ENCODE data around the gene SFXN1. TPM values are rescaled to one million over a fixed set of nuclear protein-coding genes. Genes with fewer than 3 reads are reported as not detected.
"Not testable (repeated sequence)": the region's sequence is repeated elsewhere in the genome, so short reads cannot be mapped to it uniquely, and the experiment has no call there.

Gene SFXN1
- polyA plus RNA-seq, 1 donor = 35.2 TPM

DNA sequence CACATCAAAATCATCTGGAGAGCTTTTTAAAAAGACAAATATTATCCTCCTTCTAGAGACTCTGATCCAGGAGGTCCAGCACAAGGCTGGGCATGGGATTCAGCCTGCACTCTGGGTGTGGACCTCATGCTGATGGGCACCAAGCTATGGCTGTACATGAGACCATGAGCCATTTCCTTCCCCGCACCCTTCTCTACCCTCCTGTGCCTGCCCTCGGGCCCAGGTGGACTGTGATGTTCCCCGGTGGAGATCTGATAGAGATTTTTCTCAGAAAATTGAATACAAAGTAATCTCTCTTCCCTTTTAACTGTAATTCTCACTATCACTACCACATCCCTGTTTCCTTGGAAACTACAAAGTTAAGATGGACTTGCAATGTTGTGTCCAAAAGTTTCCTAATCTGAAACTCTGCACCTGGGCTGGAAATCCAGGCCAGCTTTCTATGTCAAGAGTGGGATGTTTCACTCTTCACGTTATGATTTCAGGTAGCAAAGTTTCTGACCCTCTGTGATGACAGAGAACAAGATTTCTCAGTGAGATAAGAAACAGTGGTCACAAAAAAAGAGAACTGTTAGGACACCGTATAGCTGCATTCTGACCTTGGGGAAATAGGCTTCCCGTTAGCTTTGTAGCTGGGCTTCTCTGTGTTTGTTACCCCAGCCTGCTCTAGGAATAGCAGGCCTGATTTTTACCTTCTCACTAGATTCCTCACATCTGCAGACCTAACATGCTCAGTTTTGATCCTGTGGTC is 11.5 kb downstream of the SFXN1 start:
- Histone ChIP-seq H3K9me3 (ENCODE audit: control insufficient read depth, low read depth, low read length) (no peaks in the 10 kb centered on the region), H3K36me3 (ENCODE audit: control insufficient read depth, insufficient read depth, low read length) (peaks cover 32% of the 10 kb centered on the region), H3K4me3 (ENCODE audit: low read length) (no peak overlapping the region), H3K27ac (ENCODE audit: low read length) (no peak overlapping the region), H3K27me3 (ENCODE audit: control insufficient read depth, insufficient read depth, low read length) (no peaks in the 10 kb centered on the region), H3K4me1 (ENCODE audit: control insufficient read depth, insufficient read depth, low read length) (no peaks in the 10 kb centered on the region)
- no CpG with 5 or more reads among the region's 6 CpGs for WGBS (ENCODE audit: insufficient coverage, low lambda C conversion rate)
- no peak for DNase-seq

DNA sequence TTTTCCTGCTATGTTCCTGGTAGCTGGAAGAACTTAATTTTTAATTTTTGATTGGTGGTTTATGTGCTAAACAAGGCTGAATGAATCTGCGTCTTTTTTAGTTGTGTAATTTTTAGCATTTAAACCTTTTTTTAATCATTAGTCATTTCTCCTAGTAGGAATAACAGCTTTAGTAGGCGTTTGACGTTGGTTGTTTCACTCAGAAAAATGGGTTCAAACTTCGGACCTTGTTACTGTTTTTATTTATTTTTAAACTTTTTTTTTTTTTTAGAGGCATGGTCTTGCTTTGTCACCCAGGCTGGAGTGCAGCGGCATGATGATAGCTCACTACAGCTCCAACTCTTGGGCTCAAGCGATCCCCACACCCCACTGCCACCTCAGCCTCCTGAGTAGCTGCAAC is 12.9 kb downstream of the SFXN1 start:
- Histone ChIP-seq H3K27me3 (ENCODE audit: control insufficient read depth, insufficient read depth, low read length) (no peaks in the 10 kb centered on the region), H3K36me3 (ENCODE audit: control insufficient read depth, insufficient read depth, low read length) (peaks cover 31% of the 10 kb centered on the region), H3K27ac (ENCODE audit: low read length) (no peak overlapping the region), H3K9me3 (ENCODE audit: control insufficient read depth, low read depth, low read length) (no peaks in the 10 kb centered on the region), H3K4me3 (ENCODE audit: low read length) (no peak overlapping the region), H3K4me1 (ENCODE audit: control insufficient read depth, insufficient read depth, low read length) (no peaks in the 10 kb centered on the region)
- 44% methylated on average over 1 of the region's 6 CpGs for WGBS (ENCODE audit: insufficient coverage, low lambda C conversion rate)
- no peak for DNase-seq

- no peak overlapping the region for H3K27ac ChIP-seq (ENCODE audit: low read length)
- DNase-seq = no peak
- no peaks in the 10 kb centered on the region for H3K27me3 ChIP-seq (ENCODE audit: control insufficient read depth, insufficient read depth, low read length)
- no peaks in the 10 kb centered on the region for H3K4me1 ChIP-seq (ENCODE audit: control insufficient read depth, insufficient read depth, low read length)
- H3K4me3 ChIP-seq (ENCODE audit: low read length) = no peak overlapping the region
- peaks cover 34% of the 10 kb centered on the region for H3K36me3 ChIP-seq (ENCODE audit: control insufficient read depth, insufficient read depth, low read length)
- WGBS (ENCODE audit: insufficient coverage, low lambda C conversion rate) = 87% methylated on average over 4 of the region's 7 CpGs
- H3K9me3 ChIP-seq (ENCODE audit: control insufficient read depth, low read depth, low read length) = no peaks in the 10 kb centered on the region
Observed at GRCh38 chr5:175493260-175493659, 14.9 kb downstream of the SFXN1 start.

DNA sequence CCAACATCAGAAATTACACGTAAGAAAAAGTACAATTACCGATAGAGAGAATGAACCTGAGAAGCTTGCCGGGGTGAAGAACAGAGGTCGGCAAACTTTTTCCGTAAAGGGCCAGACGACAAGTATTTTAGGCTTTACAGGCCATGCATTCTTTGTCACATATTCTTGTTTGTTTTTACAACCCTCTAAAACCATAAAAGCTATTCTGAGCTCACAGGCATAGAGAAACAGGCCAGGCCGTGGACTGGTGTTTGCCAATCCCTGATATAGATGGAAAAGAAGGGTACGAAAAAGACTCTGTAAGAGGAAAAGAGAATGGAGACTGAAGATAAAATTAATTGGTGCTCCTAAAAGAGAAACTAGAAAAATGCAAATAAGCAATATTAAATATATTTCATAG is 15.4 kb downstream of the SFXN1 start:
- no peak overlapping the region for H3K27ac ChIP-seq (ENCODE audit: low read length)
- H3K36me3 ChIP-seq (ENCODE audit: control insufficient read depth, insufficient read depth, low read length) = peaks cover 31% of the 10 kb centered on the region
- H3K27me3 ChIP-seq (ENCODE audit: control insufficient read depth, insufficient read depth, low read length) = no peaks in the 10 kb centered on the region
- no peaks in the 10 kb centered on the region for H3K9me3 ChIP-seq (ENCODE audit: control insufficient read depth, low read depth, low read length)
- H3K4me3 ChIP-seq (ENCODE audit: low read length) = no peak overlapping the region
- no peaks in the 10 kb centered on the region for H3K4me1 ChIP-seq (ENCODE audit: control insufficient read depth, insufficient read depth, low read length)
- DNase-seq = no peak
- WGBS (ENCODE audit: insufficient coverage, low lambda C conversion rate) = 100% methylated on average over 4 of the region's 8 CpGs

DNA sequence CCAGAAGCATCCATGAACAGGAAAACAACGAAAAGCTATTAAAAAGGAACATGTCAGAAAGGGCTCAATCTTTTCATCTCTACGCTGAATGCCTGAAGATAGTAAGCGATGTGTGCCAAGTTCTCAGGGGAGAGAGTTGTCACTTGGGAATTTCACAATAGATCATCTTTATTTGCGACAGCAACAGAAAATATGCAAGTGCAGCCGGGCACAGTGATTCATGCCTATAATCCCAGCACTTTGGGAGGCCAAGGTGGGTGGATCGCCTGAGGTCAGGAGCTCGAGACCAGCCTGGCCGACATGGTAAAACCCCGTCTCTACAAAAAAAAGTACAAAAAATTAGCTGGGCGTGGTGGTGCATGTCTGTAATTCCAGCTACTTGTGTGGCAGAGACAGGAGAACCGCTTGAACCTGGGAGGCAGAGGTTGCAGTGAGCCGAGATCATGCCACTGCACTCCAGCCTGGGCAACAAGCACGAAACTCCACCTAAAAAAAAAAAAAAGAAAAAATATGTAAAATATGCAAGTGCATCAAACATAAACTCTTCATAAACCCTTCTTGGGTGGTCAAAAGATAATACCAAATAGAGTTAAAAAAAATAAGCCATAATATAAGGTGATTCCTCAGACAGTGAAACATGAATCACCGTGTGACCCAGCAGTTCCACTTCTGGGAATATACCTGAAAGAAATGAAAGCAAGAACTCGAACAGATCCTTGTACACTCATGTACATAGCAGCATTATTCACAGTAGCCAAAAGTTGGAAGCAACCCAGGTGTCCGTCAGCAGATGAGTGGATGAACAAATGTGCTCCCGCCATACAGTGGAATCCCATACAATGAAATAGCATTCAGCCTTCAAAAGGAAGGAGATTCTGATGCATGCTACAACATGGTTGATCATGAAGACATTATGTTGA is 16.2 kb downstream of the SFXN1 start:
- Histone ChIP-seq H3K36me3 (ENCODE audit: control insufficient read depth, insufficient read depth, low read length) (peaks cover 31% of the 10 kb centered on the region), H3K4me3 (ENCODE audit: low read length) (no peak overlapping the region), H3K27me3 (ENCODE audit: control insufficient read depth, insufficient read depth, low read length) (no peaks in the 10 kb centered on the region), H3K4me1 (ENCODE audit: control insufficient read depth, insufficient read depth, low read length) (no peaks in the 10 kb centered on the region), H3K27ac (ENCODE audit: low read length) (no peak overlapping the region), H3K9me3 (ENCODE audit: control insufficient read depth, low read depth, low read length) (no peaks in the 10 kb centered on the region)
- DNase-seq = no peak
- WGBS (ENCODE audit: insufficient coverage, low lambda C conversion rate) = 94% methylated on average over 3 of the region's 17 CpGs

GRCh38 chr5:175501759-175502158 is 23.4 kb downstream of the SFXN1 start:
- WGBS (ENCODE audit: insufficient coverage, low lambda C conversion rate) = no CpG with 5 or more reads among the region's 7 CpGs
- no peaks in the 10 kb centered on the region for H3K9me3 ChIP-seq (ENCODE audit: control insufficient read depth, low read depth, low read length)

GRCh38 chr5:175507671-175508070 is 29.3 kb downstream of the SFXN1 start:
- not testable (repeated sequence) for H3K27me3 ChIP-seq (ENCODE audit: control insufficient read depth, insufficient read depth, low read length); DNase-seq; H3K27ac ChIP-seq (ENCODE audit: low read length); H3K9me3 ChIP-seq (ENCODE audit: control insufficient read depth, low read depth, low read length); H3K4me3 ChIP-seq (ENCODE audit: low read length); H3K4me1 ChIP-seq (ENCODE audit: control insufficient read depth, insufficient read depth, low read length)
- H3K36me3 ChIP-seq (ENCODE audit: control insufficient read depth, insufficient read depth, low read length) = peaks cover 29% of the 10 kb centered on the region
- no CpG with 5 or more reads among the region's 4 CpGs for WGBS (ENCODE audit: insufficient coverage, low lambda C conversion rate)

More at GRCh38 chr5:175501759-175502158, 23.4 kb downstream of the SFXN1 start:
- Histone ChIP-seq H3K27me3 (ENCODE audit: control insufficient read depth, insufficient read depth, low read length) (no peaks in the 10 kb centered on the region), H3K4me3 (ENCODE audit: low read length) (no peak overlapping the region), H3K27ac (ENCODE audit: low read length) (no peak overlapping the region), H3K36me3 (ENCODE audit: control insufficient read depth, insufficient read depth, low read length) (peaks cover 2% of the 10 kb centered on the region), H3K4me1 (ENCODE audit: control insufficient read depth, insufficient read depth, low read length) (no peaks in the 10 kb centered on the region)
- no peak for DNase-seq

GRCh38 chr5:175508896-175509295 is 30.5 kb downstream of the SFXN1 start:
- H3K4me3 ChIP-seq (ENCODE audit: low read length) = no peak overlapping the region
- H3K9me3 ChIP-seq (ENCODE audit: control insufficient read depth, low read depth, low read length) = no peaks in the 10 kb centered on the region
- H3K27ac ChIP-seq (ENCODE audit: low read length) = no peak overlapping the region
- H3K4me1 ChIP-seq (ENCODE audit: control insufficient read depth, insufficient read depth, low read length) = no peaks in the 10 kb centered on the region
- H3K27me3 ChIP-seq (ENCODE audit: control insufficient read depth, insufficient read depth, low read length) = no peaks in the 10 kb centered on the region
- WGBS (ENCODE audit: insufficient coverage, low lambda C conversion rate) = no CpG with 5 or more reads among the region's 2 CpGs
- H3K36me3 ChIP-seq (ENCODE audit: control insufficient read depth, insufficient read depth, low read length) = peaks cover 38% of the 10 kb centered on the region
- no peak for DNase-seq

DNA sequence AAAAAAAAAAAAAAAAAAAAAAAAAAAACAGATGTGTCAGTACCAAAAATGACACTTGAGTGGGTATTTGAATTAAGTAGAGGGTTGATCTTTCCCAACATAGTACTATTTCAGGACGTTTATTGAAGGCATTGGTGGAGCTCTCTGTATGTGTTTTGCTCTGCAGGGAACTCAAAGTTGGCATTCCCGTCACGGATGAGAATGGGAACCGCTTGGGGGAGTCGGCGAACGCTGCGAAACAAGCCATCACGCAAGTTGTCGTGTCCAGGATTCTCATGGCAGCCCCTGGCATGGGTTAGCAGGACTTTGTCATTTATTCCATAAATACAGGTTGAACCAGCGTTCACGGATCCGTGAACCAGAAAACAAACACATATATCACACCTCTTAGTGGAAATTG is 34.9 kb downstream of the SFXN1 start:
- no peak for DNase-seq
- no peaks in the 10 kb centered on the region for H3K27me3 ChIP-seq (ENCODE audit: control insufficient read depth, insufficient read depth, low read length)
- 100% methylated on average over 2 of the region's 13 CpGs for WGBS (ENCODE audit: insufficient coverage, low lambda C conversion rate)
- H3K27ac ChIP-seq (ENCODE audit: low read length) = no peak overlapping the region
- H3K9me3 ChIP-seq (ENCODE audit: control insufficient read depth, low read depth, low read length) = no peaks in the 10 kb centered on the region
- H3K36me3 ChIP-seq (ENCODE audit: control insufficient read depth, insufficient read depth, low read length) = peaks cover 77% of the 10 kb centered on the region
- no peak overlapping the region for H3K4me3 ChIP-seq (ENCODE audit: low read length)
- no peaks in the 10 kb centered on the region for H3K4me1 ChIP-seq (ENCODE audit: control insufficient read depth, insufficient read depth, low read length)

DNA sequence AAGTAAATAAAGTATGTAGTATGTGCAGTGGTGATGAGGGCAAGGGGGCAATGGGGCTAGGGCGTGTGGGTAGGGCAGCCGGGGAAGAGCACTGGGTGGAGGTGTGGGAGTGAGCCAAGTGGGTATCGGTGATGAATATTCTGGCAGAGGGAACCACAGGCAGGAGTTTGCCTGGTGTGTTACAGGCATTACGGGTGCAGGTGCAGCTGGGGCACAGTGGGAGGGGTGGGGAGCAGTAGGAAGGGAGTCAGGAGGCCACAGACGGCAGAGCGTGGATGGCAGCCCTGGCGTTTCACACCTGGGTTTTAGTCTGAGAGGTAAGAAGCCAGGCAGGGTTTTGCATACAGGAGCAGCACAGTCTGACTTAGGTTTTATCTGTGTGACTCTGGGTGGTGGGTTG is 35.4 kb downstream of the SFXN1 start:
- no peak for DNase-seq
- no peak overlapping the region for H3K27ac ChIP-seq (ENCODE audit: low read length)
- no peaks in the 10 kb centered on the region for H3K27me3 ChIP-seq (ENCODE audit: control insufficient read depth, insufficient read depth, low read length)
- peaks cover 80% of the 10 kb centered on the region for H3K36me3 ChIP-seq (ENCODE audit: control insufficient read depth, insufficient read depth, low read length)
- no peak overlapping the region for H3K4me3 ChIP-seq (ENCODE audit: low read length)
- H3K4me1 ChIP-seq (ENCODE audit: control insufficient read depth, insufficient read depth, low read length) = no peaks in the 10 kb centered on the region
- WGBS (ENCODE audit: insufficient coverage, low lambda C conversion rate) = no CpG with 5 or more reads among the region's 7 CpGs
- H3K9me3 ChIP-seq (ENCODE audit: control insufficient read depth, low read depth, low read length) = no peaks in the 10 kb centered on the region
